Measurements from ENCODE around the gene RAB33A. TPM values are rescaled to one million over a fixed set of nuclear protein-coding genes. Genes with fewer than 3 reads are reported as not detected.
"Not testable (repeated sequence)": the region's sequence is repeated elsewhere in the genome, so short reads cannot be mapped to it uniquely, and the experiment has no call there.

The RAB33A gene
- total RNA-seq, 1 donor from 2014 or later = 4.4 TPM

DNA sequence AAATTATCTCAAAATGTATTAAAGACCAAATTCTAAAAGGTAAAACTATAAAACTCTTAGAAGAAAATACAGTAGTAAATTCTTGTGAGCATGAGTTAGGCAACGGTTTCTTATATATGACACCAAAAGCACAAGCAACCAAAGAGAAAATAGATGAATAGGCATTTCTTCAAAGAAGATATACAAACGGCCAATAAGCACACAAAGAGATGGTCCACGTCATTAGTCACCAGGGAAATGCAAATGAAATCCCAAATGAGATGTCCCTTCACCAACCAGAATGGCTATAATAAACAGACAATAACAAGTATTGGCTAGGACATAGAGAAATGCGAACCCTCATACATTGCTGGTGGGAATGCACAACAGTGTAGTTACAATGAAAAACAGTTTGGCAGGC is 44.6 kb downstream of the RAB33A start:
- Histone ChIP-seq H2AFZ (replicated peaks) (no peak overlapping the region), H3K4me2 (no peak overlapping the region), H3K79me2 (ENCODE audit: low read depth) (no peaks in the 10 kb centered on the region), H3K36me3 (peaks cover 27% of the 10 kb centered on the region), H3K4me1 (no peaks in the 10 kb centered on the region), H3K4me3 (no peak overlapping the region), H3K9ac (no peak overlapping the region), H3K27me3 (no peaks in the 10 kb centered on the region), H3K9me3 (ENCODE audit: low read depth) (peaks cover 3% of the 10 kb centered on the region), H3K27ac (no peak overlapping the region), H4K20me1 (ENCODE audit: low read depth) (no peaks in the 10 kb centered on the region), H3F3A (ENCODE audit: low read depth) (no peaks in the 10 kb centered on the region)
- Mint-ChIP-seq H3K9me3 (no peaks in the 10 kb centered on the region), H3K27ac (no peak overlapping the region), H3K36me3 (peaks cover 48% of the 10 kb centered on the region), H3K4me3 (no peak overlapping the region), H3K4me1 (no peaks in the 10 kb centered on the region), H3K27me3 (ENCODE audit: insufficient read depth, low read depth) (no peaks in the 10 kb centered on the region)
- TF ChIP-seq EZH2phosphoT487 (IDR thresholded peaks at IDR 0.05) (no peak), EZH2 (IDR thresholded peaks at IDR 0.05) (no peak)
- TF ChIP-seq, protein P1, sequence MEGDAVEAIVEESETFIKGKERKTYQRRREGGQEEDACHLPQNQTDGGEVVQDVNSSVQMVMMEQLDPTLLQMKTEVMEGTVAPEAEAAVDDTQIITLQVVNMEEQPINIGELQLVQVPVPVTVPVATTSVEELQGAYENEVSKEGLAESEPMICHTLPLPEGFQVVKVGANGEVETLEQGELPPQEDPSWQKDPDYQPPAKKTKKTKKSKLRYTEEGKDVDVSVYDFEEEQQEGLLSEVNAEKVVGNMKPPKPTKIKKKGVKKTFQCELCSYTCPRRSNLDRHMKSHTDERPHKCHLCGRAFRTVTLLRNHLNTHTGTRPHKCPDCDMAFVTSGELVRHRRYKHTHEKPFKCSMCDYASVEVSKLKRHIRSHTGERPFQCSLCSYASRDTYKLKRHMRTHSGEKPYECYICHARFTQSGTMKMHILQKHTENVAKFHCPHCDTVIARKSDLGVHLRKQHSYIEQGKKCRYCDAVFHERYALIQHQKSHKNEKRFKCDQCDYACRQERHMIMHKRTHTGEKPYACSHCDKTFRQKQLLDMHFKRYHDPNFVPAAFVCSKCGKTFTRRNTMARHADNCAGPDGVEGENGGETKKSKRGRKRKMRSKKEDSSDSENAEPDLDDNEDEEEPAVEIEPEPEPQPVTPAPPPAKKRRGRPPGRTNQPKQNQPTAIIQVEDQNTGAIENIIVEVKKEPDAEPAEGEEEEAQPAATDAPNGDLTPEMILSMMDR (IDR thresholded peaks at IDR 0.05) = no peak
- DNase-seq (ENCODE audit: low spot score) = no peak

DNA sequence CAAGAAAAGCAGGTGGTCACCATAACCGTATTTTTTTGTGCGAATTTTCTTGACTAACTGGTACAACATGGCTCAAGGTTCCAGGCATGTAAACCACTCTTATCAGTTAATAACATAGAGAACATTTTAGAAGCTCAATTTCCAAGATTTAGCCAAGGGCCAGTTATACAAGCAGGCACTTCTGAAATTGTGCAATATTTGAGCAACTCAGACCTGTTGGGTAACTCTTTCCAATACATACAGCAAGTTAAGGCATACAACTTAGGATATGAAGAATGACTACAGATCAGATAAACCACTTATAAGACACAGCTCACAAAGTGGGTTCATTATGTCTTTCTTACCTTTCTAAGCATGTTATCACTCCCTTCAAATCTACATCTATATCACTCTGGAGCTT is 53.0 kb downstream of the RAB33A start:
- Histone ChIP-seq H3F3A (ENCODE audit: low read depth) (no peaks in the 10 kb centered on the region), H3K27me3 (no peaks in the 10 kb centered on the region), H2AFZ (replicated peaks) (no peak overlapping the region), H3K27ac (no peak overlapping the region), H3K36me3 (peaks cover 16% of the 10 kb centered on the region), H3K4me2 (no peak overlapping the region), H3K9me3 (ENCODE audit: low read depth) (peaks cover 5% of the 10 kb centered on the region), H3K9ac (no peak overlapping the region), H3K4me3 (no peak overlapping the region), H3K4me1 (no peaks in the 10 kb centered on the region), H3K79me2 (ENCODE audit: low read depth) (no peaks in the 10 kb centered on the region), H4K20me1 (ENCODE audit: low read depth) (no peaks in the 10 kb centered on the region)
- Mint-ChIP-seq H3K36me3 (peaks cover 22% of the 10 kb centered on the region), H3K9me3 (no peaks in the 10 kb centered on the region), H3K4me3 (no peak overlapping the region), H3K4me1 (no peaks in the 10 kb centered on the region), H3K27ac (no peak overlapping the region), H3K27me3 (ENCODE audit: insufficient read depth, low read depth) (no peaks in the 10 kb centered on the region)
- TF ChIP-seq, protein P1 (IDR thresholded peaks at IDR 0.05) = no peak
- TF ChIP-seq EZH2phosphoT487 (IDR thresholded peaks at IDR 0.05) = no peak
- no peak for TF ChIP-seq EZH2 (IDR thresholded peaks at IDR 0.05)
- DNase-seq (ENCODE audit: low spot score) = no peak

DNA sequence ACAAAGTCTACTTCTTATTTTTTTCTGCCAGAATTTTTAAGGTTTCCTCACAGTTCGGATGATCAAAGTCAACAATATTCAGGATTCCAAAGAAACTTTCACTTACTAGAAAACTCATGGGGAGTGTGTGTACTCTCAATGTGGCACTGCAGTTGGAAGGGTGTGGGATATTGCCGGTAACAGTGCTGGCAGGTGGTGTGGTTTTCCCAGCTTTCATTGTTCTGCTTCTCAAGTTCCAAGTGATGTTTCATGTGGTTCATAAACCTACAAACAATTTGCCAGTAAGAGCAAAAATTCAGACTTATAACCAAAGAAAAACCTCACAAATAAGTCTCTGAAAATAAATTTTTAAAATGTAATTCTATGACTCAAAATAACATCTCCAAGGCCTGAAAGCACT is 57.1 kb downstream of the RAB33A start:
- Mint-ChIP-seq H3K9me3 (no peaks in the 10 kb centered on the region), H3K36me3 (peaks cover 38% of the 10 kb centered on the region), H3K4me1 (no peaks in the 10 kb centered on the region), H3K27ac (no peak overlapping the region), H3K4me3 (no peak overlapping the region), H3K27me3 (ENCODE audit: insufficient read depth, low read depth) (no peaks in the 10 kb centered on the region)
- Histone ChIP-seq H3K27me3 (no peaks in the 10 kb centered on the region), H3K9me3 (ENCODE audit: low read depth) (peaks cover 2% of the 10 kb centered on the region), H3K27ac (no peak overlapping the region), H3K36me3 (peaks cover 21% of the 10 kb centered on the region), H3K4me3 (no peak overlapping the region), H3K4me1 (no peaks in the 10 kb centered on the region), H2AFZ (replicated peaks) (no peak overlapping the region), H3K4me2 (no peak overlapping the region), H3K79me2 (ENCODE audit: low read depth) (no peaks in the 10 kb centered on the region), H3F3A (ENCODE audit: low read depth) (no peaks in the 10 kb centered on the region), H3K9ac (no peak overlapping the region), H4K20me1 (ENCODE audit: low read depth) (no peaks in the 10 kb centered on the region)
- DNase-seq (ENCODE audit: low spot score) = no peak
- TF ChIP-seq EZH2phosphoT487 (IDR thresholded peaks at IDR 0.05) = no peak
- TF ChIP-seq EZH2 (IDR thresholded peaks at IDR 0.05) = no peak
- TF ChIP-seq, protein P1 (IDR thresholded peaks at IDR 0.05) = no peak

DNA sequence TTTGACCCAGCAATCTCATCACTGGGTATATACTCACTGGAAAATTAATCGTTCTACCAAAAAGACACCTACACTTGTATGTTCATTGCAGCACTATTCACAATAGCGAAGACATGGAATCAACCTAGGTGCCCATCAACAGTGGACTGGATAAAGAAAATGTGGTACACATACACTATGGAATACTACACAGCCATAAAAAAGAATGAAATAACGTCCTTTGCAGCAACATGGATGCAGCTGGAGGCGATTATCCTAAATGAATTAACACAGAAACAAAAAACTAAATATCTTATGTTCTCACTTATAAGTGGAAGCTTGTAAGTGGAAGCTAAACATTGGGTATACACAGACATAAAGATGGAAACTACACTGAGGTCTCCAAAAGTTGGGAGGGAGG is 59.4 kb downstream of the RAB33A start:
- not testable (repeated sequence) for DNase-seq (ENCODE audit: low spot score); H3K27me3 Mint-ChIP-seq (ENCODE audit: insufficient read depth, low read depth); H3K27ac ChIP-seq; H3K9me3 ChIP-seq (ENCODE audit: low read depth); H4K20me1 ChIP-seq (ENCODE audit: low read depth); H3K27ac Mint-ChIP-seq; H3K4me1 ChIP-seq; H3K9me3 Mint-ChIP-seq; H3K4me1 Mint-ChIP-seq; H3K4me3 Mint-ChIP-seq; H3K4me2 ChIP-seq; H3K4me3 ChIP-seq; H2AFZ ChIP-seq (replicated peaks); H3K79me2 ChIP-seq (ENCODE audit: low read depth); H3K27me3 ChIP-seq; H3F3A ChIP-seq (ENCODE audit: low read depth); H3K9ac ChIP-seq
- peaks cover 26% of the 10 kb centered on the region for H3K36me3 ChIP-seq
- H3K36me3 Mint-ChIP-seq = peaks cover 39% of the 10 kb centered on the region

Other genes starting within 250 kb of the RAB33A start
- 5.1 and 6.5 TPM in 2 replicates for gene BCORL1, start 189.3 kb upstream of the RAB33A start, total RNA-seq (ENCODE audit: low replicate concordance)
- gene ELF4, start 61.5 kb upstream of the RAB33A start, total RNA-seq (ENCODE audit: low replicate concordance) = 0.12 TPM in 1 of 2 replicates, not detected in the other
- gene AIFM1, start 6.1 kb upstream of the RAB33A start, total RNA-seq (ENCODE audit: low replicate concordance) = 26.2 and 47.7 TPM in 2 replicates
- gene ZNF280C, start 96.9 kb downstream of the RAB33A start, total RNA-seq (ENCODE audit: low replicate concordance) = 33.1 and 41.8 TPM in 2 replicates
- gene SLC25A14, start 168.0 kb downstream of the RAB33A start, total RNA-seq (ENCODE audit: low replicate concordance) = 13.7 and 19.2 TPM in 2 replicates
- not detected in 2 replicates for gene GPR119, start 213.7 kb downstream of the RAB33A start, total RNA-seq (ENCODE audit: low replicate concordance)
- gene RBMX2, start 230.0 kb downstream of the RAB33A start, total RNA-seq (ENCODE audit: low replicate concordance) = 27.8 and 35.4 TPM in 2 replicates